ENCODE results near the gene C2orf49. TPM values are rescaled to one million over a fixed set of nuclear protein-coding genes. Genes with fewer than 3 reads are reported as not detected.
A peak's percentile ranks its signal among the peaks of the same experiment; 100 is the strongest.
"Not testable (repeated sequence)": the region's sequence is repeated elsewhere in the genome, so short reads cannot be mapped to it uniquely, and the experiment has no call there.

C2orf49 gene
- total RNA-seq, 1 experiment from 2014 or later: 18.1 TPM

DNA sequence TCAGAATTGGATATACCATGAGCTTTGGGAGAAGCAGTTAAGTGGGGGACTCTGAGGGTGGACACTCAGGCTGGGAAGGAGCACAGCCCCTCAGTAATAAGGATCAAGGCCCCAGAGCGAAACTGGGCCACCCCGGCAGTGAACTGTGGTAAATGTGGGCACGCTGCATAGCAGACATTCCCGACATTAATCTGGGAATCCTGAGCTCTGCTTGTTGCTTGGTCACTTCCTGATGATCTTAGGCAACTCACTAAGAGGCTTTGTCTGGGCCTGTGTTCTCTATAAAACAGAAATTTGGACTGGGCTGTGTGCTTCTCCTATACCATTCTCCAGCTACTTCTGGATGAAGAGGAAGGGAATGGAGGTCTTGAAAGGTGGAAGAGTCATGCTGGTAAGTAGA lies 12.6 kb upstream of the C2orf49 start:
- Mint-ChIP-seq H3K4me1 (ENCODE audit: low read depth, unreplicated experiment) (peaks cover 47% of the 10 kb centered on the region), H3K27me3 (ENCODE audit: unreplicated experiment) (no peaks in the 10 kb centered on the region), H3K27ac (ENCODE audit: unreplicated experiment) (no peak overlapping the region), H3K4me3 (ENCODE audit: low read depth, unreplicated experiment) (no peak overlapping the region), H3K36me3 (ENCODE audit: insufficient read depth, unreplicated experiment) (peaks cover 13% of the 10 kb centered on the region), H3K9me3 (ENCODE audit: low read depth, unreplicated experiment) (no peaks in the 10 kb centered on the region)
- DNase-seq: no peak
- no TSS peak for BruUV-seq (replicated peaks)
- intact Hi-C loops (cut with micrococcal nuclease; ENCODE audit: unreplicated experiment): no loop called here
- CTCF ChIA-PET: no interaction called here
- TF ChIP-seq, protein P1, sequence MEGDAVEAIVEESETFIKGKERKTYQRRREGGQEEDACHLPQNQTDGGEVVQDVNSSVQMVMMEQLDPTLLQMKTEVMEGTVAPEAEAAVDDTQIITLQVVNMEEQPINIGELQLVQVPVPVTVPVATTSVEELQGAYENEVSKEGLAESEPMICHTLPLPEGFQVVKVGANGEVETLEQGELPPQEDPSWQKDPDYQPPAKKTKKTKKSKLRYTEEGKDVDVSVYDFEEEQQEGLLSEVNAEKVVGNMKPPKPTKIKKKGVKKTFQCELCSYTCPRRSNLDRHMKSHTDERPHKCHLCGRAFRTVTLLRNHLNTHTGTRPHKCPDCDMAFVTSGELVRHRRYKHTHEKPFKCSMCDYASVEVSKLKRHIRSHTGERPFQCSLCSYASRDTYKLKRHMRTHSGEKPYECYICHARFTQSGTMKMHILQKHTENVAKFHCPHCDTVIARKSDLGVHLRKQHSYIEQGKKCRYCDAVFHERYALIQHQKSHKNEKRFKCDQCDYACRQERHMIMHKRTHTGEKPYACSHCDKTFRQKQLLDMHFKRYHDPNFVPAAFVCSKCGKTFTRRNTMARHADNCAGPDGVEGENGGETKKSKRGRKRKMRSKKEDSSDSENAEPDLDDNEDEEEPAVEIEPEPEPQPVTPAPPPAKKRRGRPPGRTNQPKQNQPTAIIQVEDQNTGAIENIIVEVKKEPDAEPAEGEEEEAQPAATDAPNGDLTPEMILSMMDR (IDR thresholded peaks at IDR 0.05; ENCODE audit: unreplicated experiment): no peak

DNA sequence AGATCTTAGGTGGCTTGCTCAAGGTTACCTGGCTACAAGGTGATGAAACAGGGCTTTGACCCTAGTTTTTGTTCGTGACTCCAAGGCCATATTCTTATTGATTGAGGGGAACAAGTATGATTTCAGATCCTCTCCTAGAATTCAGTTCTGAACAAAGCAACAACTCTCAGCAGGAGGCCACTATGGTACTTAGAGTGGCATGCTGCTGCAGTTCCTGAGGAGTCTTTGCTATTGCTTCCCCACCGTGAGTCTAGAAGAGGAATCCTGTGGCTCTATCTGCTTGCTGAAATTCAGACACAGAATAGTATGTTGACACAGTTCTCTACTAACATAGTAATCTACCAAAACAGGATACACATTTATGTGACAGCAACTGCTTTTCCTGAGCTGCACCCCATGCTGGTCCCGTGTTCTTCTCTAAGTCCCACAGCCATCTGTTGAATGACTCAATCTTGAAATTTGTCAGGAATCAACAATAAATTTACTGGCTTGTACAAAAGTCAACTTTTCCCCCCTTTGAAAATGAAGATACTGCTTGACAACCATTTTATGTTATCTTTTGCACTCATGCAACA lies 11.9 kb upstream of the C2orf49 start:
- Mint-ChIP-seq H3K36me3 (ENCODE audit: insufficient read depth, unreplicated experiment) (peaks cover 21% of the 10 kb centered on the region), H3K9me3 (ENCODE audit: low read depth, unreplicated experiment) (no peaks in the 10 kb centered on the region), H3K27me3 (ENCODE audit: unreplicated experiment) (no peaks in the 10 kb centered on the region), H3K27ac (ENCODE audit: unreplicated experiment) (no peak overlapping the region), H3K4me1 (ENCODE audit: low read depth, unreplicated experiment) (peaks cover 39% of the 10 kb centered on the region), H3K4me3 (ENCODE audit: low read depth, unreplicated experiment) (no peak overlapping the region)
- no peak for DNase-seq
- no TSS peak for BruUV-seq (replicated peaks)
- intact Hi-C loops (cut with micrococcal nuclease; ENCODE audit: unreplicated experiment): no loop called here
- CTCF ChIA-PET: no interaction called here
- TF ChIP-seq, protein P1 (IDR thresholded peaks at IDR 0.05; ENCODE audit: unreplicated experiment): no peak

DNA sequence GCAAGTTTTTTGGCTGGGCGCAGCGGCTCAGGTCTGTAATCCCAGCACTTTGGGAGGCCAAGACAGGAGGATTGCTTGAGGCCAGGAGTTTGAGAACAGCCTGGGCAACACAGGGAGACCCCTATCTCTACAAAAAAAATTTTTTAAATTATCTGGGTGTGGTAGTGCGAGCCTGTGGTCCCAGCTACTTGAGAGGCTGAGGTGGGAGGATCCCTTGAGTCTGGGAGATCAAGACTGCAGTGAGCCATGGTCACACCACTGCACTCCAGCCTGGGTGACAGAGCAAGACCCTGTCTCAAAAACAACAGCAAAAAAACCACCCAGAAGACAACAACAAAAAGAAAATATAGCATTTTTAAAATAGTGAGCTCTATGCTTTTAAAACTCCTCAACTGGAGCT lies 10.1 kb upstream of the C2orf49 start:
- BruUV-seq (replicated peaks); H3K27ac Mint-ChIP-seq (ENCODE audit: unreplicated experiment); H3K9me3 Mint-ChIP-seq (ENCODE audit: low read depth, unreplicated experiment); intact Hi-C loops (cut with micrococcal nuclease; ENCODE audit: unreplicated experiment); H3K27me3 Mint-ChIP-seq (ENCODE audit: unreplicated experiment); DNase-seq: not testable (repeated sequence)
- Mint-ChIP-seq H3K36me3 (ENCODE audit: insufficient read depth, unreplicated experiment) (peaks cover 25% of the 10 kb centered on the region), H3K4me3 (ENCODE audit: low read depth, unreplicated experiment) (peak overlapping the region; percentile 90), H3K4me1 (ENCODE audit: low read depth, unreplicated experiment) (peaks cover 36% of the 10 kb centered on the region)
- CTCF ChIA-PET: interaction anchor here (0.6 kb wide), 1 partner anchor 183 kb away, joined by 5 read pairs; no protein-coding TSS in a partner anchor

DNA sequence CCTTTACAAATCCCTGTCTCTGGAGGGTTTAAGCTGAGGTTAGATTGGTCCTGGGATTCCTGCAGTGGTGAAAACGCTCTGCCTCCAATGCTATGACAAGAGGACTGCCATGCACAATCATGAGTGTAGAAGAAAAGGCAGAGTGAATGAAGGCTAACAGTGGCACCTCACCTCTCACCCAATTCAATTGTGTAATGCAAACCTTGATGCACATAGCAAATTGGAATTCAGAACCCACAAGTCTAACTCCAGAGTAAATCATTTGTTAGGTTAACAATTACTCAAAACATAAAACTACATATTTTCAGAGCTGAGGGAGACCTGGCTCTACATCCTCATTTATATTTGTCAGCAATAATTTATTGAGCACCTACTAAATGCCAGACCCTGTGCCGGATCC lies 9.7 kb upstream of the C2orf49 start:
- intact Hi-C loops (cut with micrococcal nuclease; ENCODE audit: unreplicated experiment): no loop called here
- Mint-ChIP-seq H3K27me3 (ENCODE audit: unreplicated experiment) (no peaks in the 10 kb centered on the region), H3K9me3 (ENCODE audit: low read depth, unreplicated experiment) (no peaks in the 10 kb centered on the region), H3K27ac (ENCODE audit: unreplicated experiment) (peak overlapping the region; percentile 83), H3K4me3 (ENCODE audit: low read depth, unreplicated experiment) (peak overlapping the region; percentile 90), H3K36me3 (ENCODE audit: insufficient read depth, unreplicated experiment) (peaks cover 25% of the 10 kb centered on the region), H3K4me1 (ENCODE audit: low read depth, unreplicated experiment) (peaks cover 36% of the 10 kb centered on the region)
- TF ChIP-seq, protein P1 (IDR thresholded peaks at IDR 0.05; ENCODE audit: unreplicated experiment): no peak
- CTCF ChIA-PET: interaction anchor here (0.6 to 1.9 kb wide), 2 partner anchors 33 to 184 kb away, joined by 4 to 5 read pairs; no protein-coding TSS in a partner anchor
- BruUV-seq (replicated peaks): TSS peak; percentile 28
- peak; percentile 18 for DNase-seq

Data from Calu3 (cell line).